Stomach (tissue), 4 donors: ENCODE data around the gene SULF2.

Source experiments
- CTCF ChIP-seq, 7 experiments: fragments of 450-650 bp in 4 of 7; fragments of 200-600 bp in 3 of 7; sonication (generic) in 3 of 7; IDR thresholded peaks; one replicate each; pipeline ENCODE4 v1.5.1; 2016 to 2019; ENCODE audit warnings: antibody characterized with exemption in 7 of 7, control low read depth in 2 of 7, mild to moderate bottlenecking in 1 of 7
- POLR2AphosphoS5 ChIP-seq, 3 donors: sonication (generic); formaldehyde crosslinking; IDR thresholded peaks; one replicate each; pipeline ENCODE4 v1.6.1; 2016; ENCODE audit warnings: antibody characterized with exemption in 3 of 3

GRCh38 chr20:47764154-47764733 lies 21.0 kb downstream of the SULF2 start:
- TF ChIP-seq CTCF (IDR thresholded peaks at IDR 0.05) = no peak
- no peak for TF ChIP-seq POLR2AphosphoS5 (IDR thresholded peaks at IDR 0.05)
